ENCODE measurements around the gene TADA2A. TPM values are rescaled to one million over a fixed set of nuclear protein-coding genes. Genes with fewer than 3 reads are reported as not detected.

The TADA2A gene
- total RNA-seq, 4 donors from 2014 or later = 11.5 to 23.7 (median 17.7) TPM

DNA sequence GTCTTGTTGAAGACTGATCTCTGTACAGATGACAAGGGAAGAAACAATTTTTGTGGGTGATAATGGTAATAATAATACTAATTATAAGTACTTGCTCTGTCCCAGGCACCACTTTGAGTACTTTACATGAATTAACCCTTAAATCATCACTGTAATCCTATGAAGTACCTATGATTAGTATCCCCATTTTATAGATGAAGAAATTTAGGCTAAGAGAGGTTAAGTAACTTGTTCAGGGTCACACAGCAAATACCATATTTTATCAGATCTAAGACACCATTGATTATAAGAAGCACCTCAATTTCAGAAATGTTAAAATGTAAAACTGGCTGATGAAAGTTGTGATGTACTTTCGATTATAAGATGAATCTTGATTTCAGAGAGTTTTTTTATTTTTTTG, 18.6 kb downstream of the TADA2A start:
- no peaks in the 10 kb centered on the region for H3K4me1 ChIP-seq
- H3K36me3 ChIP-seq = peaks cover 19 to 96% (median 77%) of the 10 kb centered on the region in 4 donors
- H3K4me3 ChIP-seq = no peak overlapping the region
- intact Hi-C loops (cut with DNase I) = no loop called here
- TF ChIP-seq POLR2AphosphoS5 (IDR thresholded peaks at IDR 0.05) = no peak
- no peak for DNase-seq (ENCODE audit: extremely low spot score)
- H3K27me3 ChIP-seq = no peaks in the 10 kb centered on the region
- 93% methylated on average over 1 of the region's 1 CpG for WGBS
- H3K27ac ChIP-seq (replicated peaks in 1 of 4) = no peak overlapping the region
- no peaks in the 10 kb centered on the region for H3K9me3 ChIP-seq

DNA sequence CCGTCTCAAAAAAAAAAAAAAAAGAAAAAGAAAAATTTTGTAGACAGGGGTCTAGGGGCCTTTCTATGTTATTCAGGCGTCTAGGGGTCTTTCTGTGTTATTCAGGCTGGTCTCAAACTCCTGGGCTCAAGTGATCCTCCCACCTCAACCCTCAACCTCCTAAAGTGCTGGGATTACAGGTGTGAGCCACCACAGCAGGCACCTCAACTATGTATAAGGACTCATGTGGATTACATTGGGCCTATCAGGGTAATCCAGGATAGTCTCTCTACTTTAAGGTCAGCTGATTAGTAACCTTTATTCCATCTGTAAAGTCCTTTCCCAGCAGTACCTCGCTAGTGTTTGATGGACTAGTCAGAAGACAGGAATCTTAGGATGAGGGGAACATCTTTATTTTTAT, 22.4 kb downstream of the TADA2A start:
- peaks cover 15 to 82% (median 62%) of the 10 kb centered on the region in 4 donors for H3K36me3 ChIP-seq
- no peaks in the 10 kb centered on the region for H3K27me3 ChIP-seq
- H3K4me3 ChIP-seq = no peak overlapping the region
- H3K9me3 ChIP-seq = no peaks in the 10 kb centered on the region
- no peak for DNase-seq (ENCODE audit: extremely low spot score)
- 96% methylated on average over 3 of the region's 3 CpGs for whole genome bisulfite sequencing
- TF ChIP-seq POLR2A (IDR thresholded peaks at IDR 0.05; ENCODE audit: low read depth) (no peak), POLR2AphosphoS5 (IDR thresholded peaks at IDR 0.05) (no peak), CTCF (IDR thresholded peaks at IDR 0.05) (no peak), EP300 (IDR thresholded peaks at IDR 0.05) (no peak)
- intact Hi-C loops (cut with DNase I) = no loop called here
- H3K4me1 ChIP-seq = no peaks in the 10 kb centered on the region
- no peak overlapping the region for H3K27ac ChIP-seq (replicated peaks in 1 of 4)

- intact Hi-C loops (cut with DNase I) = no loop called here
- Histone ChIP-seq H3K4me1 (no peaks in the 10 kb centered on the region), H3K27ac (replicated peaks in 1 of 4) (no peak overlapping the region), H3K36me3 (peaks cover 11 to 82% (median 58%) of the 10 kb centered on the region in 4 donors), H3K4me3 (no peak overlapping the region), H3K9me3 (no peaks in the 10 kb centered on the region), H3K27me3 (no peaks in the 10 kb centered on the region)
- no peak for DNase-seq (ENCODE audit: extremely low spot score)
- WGBS = 96% methylated on average over 1 of the region's 1 CpG
- no peak for TF ChIP-seq POLR2AphosphoS5 (IDR thresholded peaks at IDR 0.05)
- TF ChIP-seq POLR2A (IDR thresholded peaks at IDR 0.05; ENCODE audit: low read depth) = no peak
- no peak for TF ChIP-seq EP300 (IDR thresholded peaks at IDR 0.05)
- no peak for TF ChIP-seq CTCF (IDR thresholded peaks at IDR 0.05)
Measured at GRCh38 chr17:37429453-37429852, 22.8 kb downstream of the TADA2A start.

- no peak for TF ChIP-seq POLR2A (IDR thresholded peaks at IDR 0.05; ENCODE audit: low read depth)
- no peak for TF ChIP-seq POLR2AphosphoS5 (IDR thresholded peaks at IDR 0.05)
- TF ChIP-seq EP300 (IDR thresholded peaks at IDR 0.05) = no peak
- TF ChIP-seq CTCF (IDR thresholded peaks at IDR 0.05) = no peak
- Histone ChIP-seq H3K4me3 (no peak overlapping the region), H3K27me3 (no peaks in the 10 kb centered on the region), H3K4me1 (no peaks in the 10 kb centered on the region), H3K9me3 (no peaks in the 10 kb centered on the region), H3K27ac (replicated peaks in 1 of 4) (no peak overlapping the region), H3K36me3 (peaks cover 5 to 78% (median 51%) of the 10 kb centered on the region in 4 donors)
- 50% methylated on average over 1 of the region's 1 CpG for WGBS
- intact Hi-C loops (cut with DNase I) = no loop called here
- no peak for DNase-seq (ENCODE audit: extremely low spot score)
Measured at GRCh38 chr17:37430051-37430627, 23.5 kb downstream of the TADA2A start.

DNA sequence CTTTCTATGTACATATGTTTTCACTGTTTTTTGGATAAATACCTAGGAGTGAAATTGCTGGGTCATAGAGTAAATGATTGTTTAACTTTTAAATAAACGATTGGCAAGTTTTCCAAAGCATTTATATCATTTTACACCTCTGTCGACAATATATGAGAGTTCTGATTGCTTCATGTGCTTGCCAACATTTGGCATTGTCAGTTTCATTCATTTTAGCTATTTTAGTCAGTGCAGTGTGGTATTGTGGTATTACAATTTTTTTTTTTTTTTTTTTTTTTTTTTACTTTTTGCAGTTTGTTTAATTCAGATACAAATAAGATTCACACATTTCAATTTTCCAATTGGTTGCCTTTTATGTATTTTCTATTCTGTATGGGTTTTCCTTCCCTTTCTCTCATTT, 26.0 kb downstream of the TADA2A start:
- Histone ChIP-seq H3K9me3 (no peaks in the 10 kb centered on the region), H3K4me1 (no peaks in the 10 kb centered on the region), H3K4me3 (no peak overlapping the region), H3K36me3 (peaks cover 5 to 70% (median 37%) of the 10 kb centered on the region in 4 donors), H3K27me3 (no peaks in the 10 kb centered on the region), H3K27ac (replicated peaks in 1 of 4) (no peak overlapping the region)
- TF ChIP-seq EP300 (IDR thresholded peaks at IDR 0.05) = no peak
- TF ChIP-seq CTCF (IDR thresholded peaks at IDR 0.05) = no peak
- no peak for TF ChIP-seq POLR2A (IDR thresholded peaks at IDR 0.05; ENCODE audit: low read depth)
- TF ChIP-seq POLR2AphosphoS5 (IDR thresholded peaks at IDR 0.05) = no peak
- WGBS = 95% methylated on average over 2 of the region's 2 CpGs
- intact Hi-C loops (cut with DNase I) = no loop called here
- DNase-seq (ENCODE audit: extremely low spot score) = no peak

All from esophagus muscularis mucosa (tissue), 4 donors.